ENCODE results near the gene GJA4. TPM values are rescaled to one million over a fixed set of nuclear protein-coding genes. Genes with fewer than 3 reads are reported as not detected.

Gene GJA4
- total RNA-seq, 1 experiment from 2014 or later = 1.4 TPM

DNA sequence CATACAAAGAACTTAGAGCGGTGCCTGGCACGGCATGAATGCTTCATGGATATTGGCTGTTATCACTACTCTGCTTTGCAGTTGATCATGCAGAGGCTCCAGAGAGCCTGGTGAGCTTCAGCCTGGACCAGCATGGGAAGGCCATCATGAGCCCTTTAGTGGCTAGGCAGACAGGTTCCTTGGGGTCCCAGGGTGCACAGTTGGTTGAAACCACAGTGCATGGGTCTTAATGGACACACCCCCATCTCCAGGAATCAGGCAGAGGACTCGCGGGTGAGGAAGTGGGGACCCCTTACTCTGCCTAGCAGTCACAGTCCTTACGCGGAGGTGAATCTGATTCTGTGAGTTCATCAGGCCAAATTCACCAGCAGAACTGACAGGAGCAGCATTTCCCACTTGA, 36.8 kb upstream of the GJA4 start:
- Histone ChIP-seq H3K14ac (ENCODE audit: insufficient read depth, low read length) (no peak overlapping the region), H3K56ac (ENCODE audit: insufficient read length, low read depth, low read length) (no peak overlapping the region), H3K79me2 (ENCODE audit: insufficient read depth, low read length) (no peaks in the 10 kb centered on the region), H3K23ac (ENCODE audit: insufficient read length, low read depth, low read length) (no peak overlapping the region), H3K18ac (ENCODE audit: insufficient read length, low read depth, low read length) (no peak overlapping the region), H2BK120ac (ENCODE audit: low read depth, low read length, poor library complexity, severe bottlenecking) (no peak overlapping the region), H2AFZ (ENCODE audit: low read length) (no peak overlapping the region), H4K91ac (ENCODE audit: insufficient read length, low read depth, low read length) (no peak overlapping the region), H3K27me3 (ENCODE audit: insufficient read depth, low read length) (no peaks in the 10 kb centered on the region), H3K27ac (ENCODE audit: insufficient read length, low read depth, low read length) (no peak overlapping the region), H3K79me1 (ENCODE audit: insufficient read depth, low read depth, low read length, poor library complexity, severe bottlenecking) (no peaks in the 10 kb centered on the region), H2BK12ac (ENCODE audit: insufficient read length, low read depth, low read length) (no peak overlapping the region), H3K9ac (ENCODE audit: extremely low read depth, insufficient read length, low read length) (no peak overlapping the region), H3T11ph (ENCODE audit: low read length) (no peak overlapping the region), H3K9me3 (ENCODE audit: control insufficient read depth, low read depth, low read length) (no peaks in the 10 kb centered on the region), H3K4me2 (ENCODE audit: insufficient read depth, insufficient read length, low read length) (no peak overlapping the region), H4K20me1 (ENCODE audit: control insufficient read depth, insufficient read depth, insufficient read length) (no peaks in the 10 kb centered on the region), H2AK5ac (ENCODE audit: insufficient read length, low read length) (no peak overlapping the region), H3K4ac (ENCODE audit: low read depth, low read length) (no peak overlapping the region), H4K5ac (ENCODE audit: insufficient read length, low read depth, low read length) (no peak overlapping the region), H2BK15ac (ENCODE audit: low read depth, low read length) (no peak overlapping the region), H3K4me1 (ENCODE audit: insufficient read depth, low read length) (no peaks in the 10 kb centered on the region; the same call in 1 of the 2 replicates), H4K8ac (replicated peaks; ENCODE audit: insufficient read length, low read depth, low read length) (no peak overlapping the region), H2BK5ac (ENCODE audit: insufficient read length, low read length) (no peak overlapping the region), H3K23me2 (ENCODE audit: insufficient read length, low read depth, low read length, poor library complexity, severe bottlenecking) (no peaks in the 10 kb centered on the region), H2BK20ac (ENCODE audit: low read depth, low read length, poor library complexity, severe bottlenecking) (no peak overlapping the region)
- peaks cover 14% of the 10 kb centered on the region in 2 experiments for H3K4me1 Mint-ChIP-seq
- WGBS (ENCODE audit: extremely low coverage, insufficient read length, low lambda C conversion rate) = no CpG with 5 or more reads among the region's 6 CpGs
- no peak for DNase-seq
- H3K9me3 Mint-ChIP-seq = no peaks in the 10 kb centered on the region
- no peak overlapping the region for H3K4me3 Mint-ChIP-seq
- H3K27me3 Mint-ChIP-seq (ENCODE audit: low read depth) = peaks cover 7% of the 10 kb centered on the region
- no peaks in the 10 kb centered on the region for H3K36me3 Mint-ChIP-seq (ENCODE audit: insufficient read depth in 1 of 3, low read depth in 3 of 3)
- H3K27ac Mint-ChIP-seq = no peak overlapping the region
- TF ChIP-seq, protein P1, sequence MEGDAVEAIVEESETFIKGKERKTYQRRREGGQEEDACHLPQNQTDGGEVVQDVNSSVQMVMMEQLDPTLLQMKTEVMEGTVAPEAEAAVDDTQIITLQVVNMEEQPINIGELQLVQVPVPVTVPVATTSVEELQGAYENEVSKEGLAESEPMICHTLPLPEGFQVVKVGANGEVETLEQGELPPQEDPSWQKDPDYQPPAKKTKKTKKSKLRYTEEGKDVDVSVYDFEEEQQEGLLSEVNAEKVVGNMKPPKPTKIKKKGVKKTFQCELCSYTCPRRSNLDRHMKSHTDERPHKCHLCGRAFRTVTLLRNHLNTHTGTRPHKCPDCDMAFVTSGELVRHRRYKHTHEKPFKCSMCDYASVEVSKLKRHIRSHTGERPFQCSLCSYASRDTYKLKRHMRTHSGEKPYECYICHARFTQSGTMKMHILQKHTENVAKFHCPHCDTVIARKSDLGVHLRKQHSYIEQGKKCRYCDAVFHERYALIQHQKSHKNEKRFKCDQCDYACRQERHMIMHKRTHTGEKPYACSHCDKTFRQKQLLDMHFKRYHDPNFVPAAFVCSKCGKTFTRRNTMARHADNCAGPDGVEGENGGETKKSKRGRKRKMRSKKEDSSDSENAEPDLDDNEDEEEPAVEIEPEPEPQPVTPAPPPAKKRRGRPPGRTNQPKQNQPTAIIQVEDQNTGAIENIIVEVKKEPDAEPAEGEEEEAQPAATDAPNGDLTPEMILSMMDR (conservative IDR thresholded peaks at IDR 0.05) = no peak
